Right atrium auricular region (tissue), 2 donors: ENCODE measurements around the gene ZYX. TPM values are rescaled to one million over a fixed set of nuclear protein-coding genes. Genes with fewer than 3 reads are reported as not detected.

ENCODE experiments used
- DNase-seq: peaks from one replicate; pipeline ENCODE4 v3.0.0-alpha.2; 2019; ENCODE audit warnings: low spot score
- H3K27ac ChIP-seq, 2 donors: fragments of 200-600 bp; sonication (generic); 1 replicate in 1 of 2; 2 replicates in 1 of 2; pipeline ENCODE4 v1.5.1; 2016 to 2019
- H3K27me3 ChIP-seq, 2 donors: fragments of 200-600 bp; sonication (generic); one replicate each; pipeline versions ENCODE4 v1.5.1 to v1.6.0; 2017 to 2019
- H3K36me3 ChIP-seq: fragments of 200-600 bp; sonication (generic); one replicate; pipeline ENCODE4 v1.5.1; 2016
- H3K4me1 ChIP-seq, 2 donors: fragments of 200-600 bp; sonication (generic); one replicate each; pipeline versions ENCODE4 v1.5.1 to v1.6.0; 2017 to 2019
- H3K4me3 ChIP-seq, 2 donors: fragments of 200-600 bp; sonication (generic); 1 replicate in 1 of 2; 2 replicates in 1 of 2; pipeline ENCODE4 v1.5.1; 2017 to 2019; ENCODE audit warnings: mild to moderate bottlenecking in 1 of 2, moderate library complexity in 1 of 2
- H3K9me3 ChIP-seq, 2 donors: fragments of 200-600 bp; sonication (generic); one replicate each; pipeline ENCODE4 v1.5.1; 2019
- CTCF ChIP-seq, 2 donors: fragments of 200-600 bp; sonication (generic); IDR thresholded peaks; one replicate each; pipeline ENCODE4 v1.5.1; 2019; ENCODE audit warnings: antibody characterized with exemption in 2 of 2
- total RNA-seq, 2 donors: library from RNA; depleted of rRNA; stranded (reverse); fragments of >200 nt; gene quantifications; one replicate each; pipeline ENCODE4 v1.1.0, GENCODE V29; 2016

Gene ZYX
- total RNA-seq, 2 donors from 2014 or later = 48.3 to 93.7 TPM

GRCh38 chr7:143345428-143345900, 35.7 kb upstream of the ZYX start:
- H3K4me1 ChIP-seq = peaks cover 0 to 4% of the 10 kb centered on the region in 2 donors
- no peaks in the 10 kb centered on the region for H3K27me3 ChIP-seq
- H3K27ac ChIP-seq = no peak overlapping the region
- H3K9me3 ChIP-seq = no peaks in the 10 kb centered on the region
- no peaks in the 10 kb centered on the region for H3K36me3 ChIP-seq
- peak overlapping the region in 1 of 2 donors; percentile 17 for H3K4me3 ChIP-seq
- peak in 1 of 2 donors; percentile 62 for TF ChIP-seq CTCF (IDR thresholded peaks at IDR 0.05)
- no peak for DNase-seq

- no peaks in the 10 kb centered on the region for H3K36me3 ChIP-seq
These were observed 35.1 kb upstream of the ZYX start for GRCh38 chr7:143346018-143346417.

GRCh38 chr7:143347950-143348349, 33.2 kb upstream of the ZYX start:
- Histone ChIP-seq H3K27ac (no peak overlapping the region), H3K4me3 (no peak overlapping the region), H3K36me3 (no peaks in the 10 kb centered on the region), H3K4me1 (peaks cover 0 to 4% of the 10 kb centered on the region in 2 donors), H3K9me3 (no peaks in the 10 kb centered on the region), H3K27me3 (no peaks in the 10 kb centered on the region)
- no peak for TF ChIP-seq CTCF (IDR thresholded peaks at IDR 0.05)
- no peak for DNase-seq

More at GRCh38 chr7:143346018-143346417, 35.1 kb upstream of the ZYX start:
- Histone ChIP-seq H3K4me1 (peaks cover 0 to 4% of the 10 kb centered on the region in 2 donors), H3K27ac (no peak overlapping the region), H3K27me3 (no peaks in the 10 kb centered on the region), H3K4me3 (no peak overlapping the region), H3K9me3 (no peaks in the 10 kb centered on the region)
- DNase-seq = no peak
- TF ChIP-seq CTCF (IDR thresholded peaks at IDR 0.05) = no peak

- Histone ChIP-seq H3K4me3 (no peak overlapping the region), H3K4me1 (no peaks in the 10 kb centered on the region), H3K27ac (no peak overlapping the region), H3K27me3 (no peaks in the 10 kb centered on the region), H3K36me3 (no peaks in the 10 kb centered on the region), H3K9me3 (no peaks in the 10 kb centered on the region)
- no peak for DNase-seq
- TF ChIP-seq CTCF (IDR thresholded peaks at IDR 0.05) = no peak
These were observed 30.1 kb upstream of the ZYX start for GRCh38 chr7:143351060-143351459.

GRCh38 chr7:143351574-143351973, 29.6 kb upstream of the ZYX start:
- no peaks in the 10 kb centered on the region for H3K9me3 ChIP-seq
- H3K4me3 ChIP-seq = no peak overlapping the region
- H3K4me1 ChIP-seq = no peaks in the 10 kb centered on the region
- no peaks in the 10 kb centered on the region for H3K36me3 ChIP-seq
- DNase-seq = no peak
- no peaks in the 10 kb centered on the region for H3K27me3 ChIP-seq
- no peak for TF ChIP-seq CTCF (IDR thresholded peaks at IDR 0.05)
- no peak overlapping the region for H3K27ac ChIP-seq

- Histone ChIP-seq H3K36me3 (no peaks in the 10 kb centered on the region), H3K4me3 (no peak overlapping the region), H3K27ac (no peak overlapping the region), H3K4me1 (no peaks in the 10 kb centered on the region), H3K27me3 (no peaks in the 10 kb centered on the region), H3K9me3 (no peaks in the 10 kb centered on the region)
- no peak for DNase-seq
- TF ChIP-seq CTCF (IDR thresholded peaks at IDR 0.05) = no peak
These were observed 28.6 kb upstream of the ZYX start for GRCh38 chr7:143352531-143353002.
